T-helper 1 cell treated with Interleukin-12 subunit alpha and Interleukin-12 subunit beta and Interleukin-4 antibody, amounts not matched to agents 30 ng/mL and 1 ng/mL, for 36 hours (primary cell): ENCODE results near the gene CDK5RAP2. TPM values are rescaled to one million over a fixed set of nuclear protein-coding genes. Genes with fewer than 3 reads are reported as not detected.

Experiments used
- intact Hi-C: fragments of 100-400 bp; cut with micrococcal nuclease; formaldehyde crosslinking; loops from one replicate; pipeline ENCODE4 v1.15.1; 2024
- total RNA-seq: library from RNA; stranded (reverse); gene quantifications from 2 replicates; pipeline ENCODE4 v1.2.3, GENCODE V29; 2022

CDK5RAP2 gene
- total RNA-seq, 1 donor from 2014 or later, result 72.2 TPM

- intact Hi-C loops, result no loop called here
These were observed 193.4 kb downstream of the CDK5RAP2 start for GRCh38 chr9:120386390-120387131.

DNA sequence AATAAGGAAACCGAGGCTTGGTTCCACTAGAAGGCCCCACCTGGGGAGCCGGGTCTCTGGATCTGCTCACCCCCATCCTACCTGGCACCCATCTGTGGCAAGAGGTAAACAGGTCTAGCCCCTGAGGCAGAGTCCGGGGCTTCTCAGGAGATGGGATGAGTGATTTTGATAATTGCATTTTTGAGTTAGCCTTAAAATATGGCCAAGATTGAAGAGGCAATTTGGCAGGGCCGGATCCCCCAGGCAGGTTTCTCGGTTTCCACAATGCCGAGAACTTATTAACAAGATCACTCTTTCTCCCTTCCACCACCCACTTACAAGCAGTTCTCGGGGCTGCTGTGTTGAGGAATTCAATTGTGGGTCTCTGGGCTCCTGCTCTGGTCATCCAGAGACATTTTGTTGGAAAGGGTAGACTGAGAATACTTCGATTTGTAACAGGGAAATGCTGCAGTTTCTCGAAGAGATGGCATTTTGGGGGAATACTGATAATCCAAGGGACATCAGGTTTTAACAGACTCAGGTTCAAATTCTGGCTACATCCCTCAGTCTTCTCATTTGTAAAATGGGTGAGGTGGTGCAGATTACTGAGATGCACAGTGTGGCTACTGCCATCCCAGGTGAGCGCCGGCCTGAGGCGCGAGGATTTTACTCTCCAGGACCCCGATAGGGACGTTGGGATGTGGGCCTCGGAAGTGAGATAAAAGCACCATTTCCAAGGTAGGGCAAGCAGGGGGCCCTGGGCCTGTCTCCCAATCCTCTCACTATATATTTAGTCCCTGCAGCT, 194.2 kb downstream of the CDK5RAP2 start:
- intact Hi-C loops, result no loop called here

DNA sequence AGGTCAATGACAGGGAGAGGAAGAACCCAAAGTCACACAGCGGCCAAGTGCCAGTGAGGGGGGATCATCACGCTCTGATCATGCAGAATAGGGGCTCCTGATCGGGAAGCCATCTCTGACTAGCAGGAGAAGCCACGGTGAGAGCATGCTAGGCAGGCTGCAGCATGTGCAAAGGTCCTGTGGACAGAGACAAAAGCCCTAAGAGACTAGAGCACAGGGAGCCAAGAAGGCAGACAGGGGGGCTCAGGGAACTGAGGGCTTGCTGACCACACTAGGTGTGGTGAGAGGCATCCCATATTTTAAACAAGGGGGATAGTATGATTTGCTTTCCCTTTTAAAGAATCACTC, 195.1 kb downstream of the CDK5RAP2 start:
- intact Hi-C loops, result no loop called here

DNA sequence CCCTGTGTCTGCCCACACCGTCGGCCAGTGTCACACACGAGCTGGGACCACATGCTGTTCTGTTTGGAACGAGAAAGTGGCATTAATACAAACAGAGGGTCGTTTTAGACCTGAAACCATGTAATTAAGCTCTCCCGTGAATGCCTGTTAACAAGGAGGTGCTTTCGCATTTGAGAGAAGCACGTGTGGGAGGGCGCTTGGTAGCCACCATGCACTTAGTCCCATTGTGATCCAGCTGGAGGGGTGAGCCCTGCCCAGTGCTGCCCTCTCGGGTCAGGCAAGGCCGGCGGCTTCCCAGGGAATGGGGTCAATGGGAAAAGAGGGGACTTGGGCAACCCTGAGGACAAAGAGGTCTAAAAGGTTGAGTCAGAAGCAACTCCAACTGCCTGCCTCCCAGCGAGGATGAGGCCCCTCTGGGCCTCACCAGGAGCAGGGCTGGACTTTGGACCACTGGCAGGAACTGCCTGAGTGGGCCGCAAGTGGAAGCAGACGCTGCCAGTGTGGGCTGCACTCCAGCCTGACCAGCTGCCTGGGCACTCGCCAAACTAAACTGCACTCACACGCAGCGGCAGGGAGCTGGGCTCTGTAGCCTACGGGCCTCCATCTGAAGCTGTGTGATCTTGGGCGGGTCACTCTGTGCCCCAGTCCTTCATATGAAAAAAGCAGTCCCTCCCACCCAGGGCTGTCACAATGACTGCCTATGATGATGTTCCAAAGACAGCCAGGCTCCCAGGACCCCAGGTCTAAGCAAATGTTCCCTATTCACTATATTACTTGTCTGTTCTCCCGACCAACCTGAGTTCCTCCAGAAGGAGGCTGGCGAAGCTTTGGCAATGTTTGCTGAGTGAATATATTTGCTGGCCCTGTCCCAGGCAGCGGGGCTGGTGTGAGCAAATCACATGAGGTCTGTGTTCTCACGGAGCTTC, 195.7 kb downstream of the CDK5RAP2 start:
- intact Hi-C loops, result no loop called here

- intact Hi-C loops, result no loop called here
These were observed 196.4 kb downstream of the CDK5RAP2 start for GRCh38 chr9:120383611-120383998.

DNA sequence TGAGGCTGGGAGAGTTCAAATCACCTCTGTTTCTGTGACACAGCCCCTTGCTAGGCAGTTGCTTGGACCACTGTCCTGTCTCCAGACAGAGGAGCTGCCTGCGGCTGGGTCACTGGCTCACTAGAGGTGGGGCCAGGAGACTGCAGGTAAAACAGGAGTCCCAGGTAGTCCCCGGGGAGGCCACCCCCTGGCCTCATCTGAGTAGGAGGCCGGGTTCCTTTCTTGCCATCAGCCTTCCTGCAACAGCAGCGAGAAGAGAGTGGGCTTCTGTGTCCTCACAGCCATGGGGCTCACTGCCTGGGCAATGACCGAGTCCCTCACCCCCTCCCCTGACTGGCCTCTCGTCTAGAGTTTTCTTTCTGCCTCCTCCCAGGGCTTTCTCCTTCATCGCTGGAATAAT, 197.5 kb downstream of the CDK5RAP2 start:
- intact Hi-C loops, result no loop called here

GRCh38 chr9:120381839-120382238, 198.1 kb downstream of the CDK5RAP2 start:
- intact Hi-C loops, result no loop called here

DNA sequence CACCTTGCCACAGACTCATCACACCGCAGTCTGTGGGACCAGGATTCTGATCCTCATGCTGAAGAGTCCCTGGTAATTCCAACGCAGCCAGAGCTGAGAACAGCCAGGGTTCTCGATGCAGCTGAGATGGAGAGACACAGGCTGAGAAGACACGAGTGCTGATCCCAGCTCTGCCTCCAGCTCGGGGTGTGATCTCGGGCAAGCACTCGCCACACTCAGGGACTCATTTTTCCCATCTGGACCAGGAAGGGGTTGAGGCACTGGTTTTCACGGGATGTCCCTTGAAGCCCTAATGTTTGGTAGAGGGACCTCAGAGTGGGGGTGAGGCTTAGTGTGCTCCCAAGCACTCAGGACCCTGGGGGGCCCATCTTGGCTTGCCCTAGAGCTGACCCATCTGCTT, 200.4 kb downstream of the CDK5RAP2 start:
- intact Hi-C loops, result no loop called here

DNA sequence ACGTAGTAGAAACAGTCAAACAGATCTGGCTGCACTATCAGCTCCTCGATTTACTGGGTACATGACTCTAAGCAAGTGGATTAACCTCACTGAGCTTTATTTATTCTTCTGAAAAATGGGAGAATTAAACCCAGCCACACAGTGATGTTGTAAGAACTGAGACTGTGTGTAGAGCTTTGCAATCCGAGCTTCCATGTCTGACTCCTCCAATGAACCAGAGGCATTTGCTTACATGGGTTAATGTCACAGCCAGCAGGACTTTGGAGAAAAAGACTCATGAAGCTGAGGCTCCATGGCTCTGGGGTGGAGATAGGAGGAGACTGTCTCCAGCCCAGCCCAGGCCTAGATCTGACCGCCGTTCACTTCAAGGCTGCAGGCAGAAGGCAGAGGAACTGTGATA, 201.3 kb downstream of the CDK5RAP2 start:
- intact Hi-C loops, result no loop called here

DNA sequence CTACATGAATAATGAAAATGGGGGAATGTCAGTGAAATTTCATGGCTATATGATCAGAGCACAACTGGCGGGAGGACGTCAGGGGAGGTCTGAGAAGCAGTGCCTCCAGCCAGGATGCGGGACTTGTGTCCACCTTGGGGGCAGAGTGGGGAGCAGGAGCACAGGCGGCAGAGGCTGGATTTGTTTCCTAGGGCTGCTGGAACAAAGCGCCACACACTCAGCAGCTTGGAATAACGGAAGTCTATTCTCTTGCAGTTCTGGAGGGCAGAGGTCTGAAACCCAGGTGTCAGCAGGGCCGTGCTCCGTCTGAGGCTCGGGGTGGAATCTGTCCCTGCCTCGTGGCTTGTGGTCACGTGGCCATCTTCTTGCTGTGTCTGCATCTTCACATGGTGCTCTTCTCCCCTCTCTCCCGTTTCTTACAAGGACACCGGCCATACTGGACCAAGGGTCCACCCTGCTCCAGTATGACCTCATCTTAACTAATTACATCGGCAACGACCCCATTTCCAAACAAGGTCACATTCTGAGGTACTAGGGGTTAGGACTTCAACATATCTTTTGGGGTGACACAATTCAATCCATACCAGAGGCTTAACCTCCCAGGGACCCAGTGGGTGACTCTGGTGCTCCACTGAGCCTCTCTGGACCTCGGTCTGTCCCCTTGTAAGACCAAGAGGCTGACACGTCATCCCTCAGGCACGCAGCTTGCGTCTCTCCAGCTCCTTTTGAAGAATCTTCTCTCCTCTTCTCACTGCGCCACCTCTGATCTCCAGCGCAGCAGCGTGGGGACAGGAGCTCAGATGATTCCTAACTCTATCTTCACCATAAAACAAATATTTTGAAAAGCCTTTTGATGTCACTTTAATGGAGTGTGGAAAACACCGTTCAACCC, 202.5 kb downstream of the CDK5RAP2 start:
- intact Hi-C loops, result no loop called here

GRCh38 chr9:120376101-120376500, 203.9 kb downstream of the CDK5RAP2 start:
- intact Hi-C loops, result no loop called here

- intact Hi-C loops, result no loop called here
These were observed 204.7 kb downstream of the CDK5RAP2 start for GRCh38 chr9:120375316-120375715.

GRCh38 chr9:120374817-120375216, 205.2 kb downstream of the CDK5RAP2 start:
- intact Hi-C loops, result no loop called here

DNA sequence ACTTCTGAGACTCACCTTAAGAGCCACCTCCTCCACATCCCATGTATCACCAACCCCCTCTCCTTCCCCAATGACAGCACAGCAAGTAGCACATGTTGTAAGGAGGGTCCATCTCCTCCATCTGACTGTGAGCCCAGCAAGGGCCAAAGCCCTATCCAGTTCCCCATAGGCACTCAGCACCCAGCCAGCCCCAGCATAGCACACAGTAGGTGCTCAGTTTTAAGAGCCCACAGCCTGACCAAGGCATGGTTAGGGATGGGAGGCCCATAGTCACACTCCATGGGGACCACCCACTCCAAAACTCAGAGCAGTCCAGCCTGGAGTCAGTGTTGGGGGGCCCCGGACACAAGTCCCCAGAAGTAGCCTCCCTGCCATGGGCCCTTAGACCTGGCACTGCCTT, 205.7 kb downstream of the CDK5RAP2 start:
- intact Hi-C loops, result no loop called here

GRCh38 chr9:120372040-120372439, 207.9 kb downstream of the CDK5RAP2 start:
- intact Hi-C loops, result no loop called here

DNA sequence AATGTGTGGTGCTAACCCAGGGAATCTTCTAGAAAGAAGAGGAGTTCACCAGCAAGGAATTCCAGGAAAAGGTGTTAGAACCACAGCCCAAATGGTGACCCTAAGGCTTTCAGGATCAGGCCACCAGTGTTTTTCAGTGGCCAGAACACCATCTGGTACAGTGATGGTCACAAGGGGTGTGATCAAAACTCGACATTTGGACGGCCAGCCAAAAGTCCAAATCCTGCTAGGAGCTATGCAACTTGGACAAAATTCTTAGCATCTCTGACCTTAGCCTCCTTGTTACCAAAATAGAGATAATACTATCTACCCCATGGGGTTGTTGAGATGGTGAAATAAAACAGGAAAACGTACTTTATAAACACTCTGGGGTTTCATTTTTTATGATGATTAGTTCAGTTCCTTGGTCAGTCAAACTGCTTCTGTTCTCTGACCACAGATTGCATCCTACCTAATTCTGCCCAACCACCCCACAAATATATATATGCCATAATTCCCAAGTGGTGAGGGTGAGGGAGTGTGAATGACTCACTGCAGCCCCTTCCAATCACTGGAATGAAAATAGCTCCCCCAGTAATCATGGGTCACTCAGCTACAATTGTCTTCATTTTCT, 210.3 kb downstream of the CDK5RAP2 start:
- intact Hi-C loops, result no loop called here

DNA sequence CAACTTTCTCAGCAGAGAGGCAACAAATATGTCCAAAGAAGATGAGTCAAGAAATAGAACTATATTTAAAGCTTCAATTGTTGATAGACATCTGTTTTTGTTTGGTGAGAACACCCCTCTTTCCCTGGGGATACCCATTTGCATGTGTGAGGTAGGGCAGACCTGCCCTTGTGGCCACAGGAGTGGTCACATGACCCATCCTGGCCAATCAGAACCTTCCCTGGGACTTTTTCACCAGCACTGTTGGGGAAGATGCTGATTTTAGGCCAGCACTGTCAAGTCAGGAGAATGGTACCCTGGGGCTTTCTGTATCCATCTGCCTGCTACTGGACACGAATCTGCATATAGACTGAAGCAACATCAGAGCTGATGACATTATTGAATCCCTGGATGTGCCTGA, 211.2 kb downstream of the CDK5RAP2 start:
- intact Hi-C loops, result no loop called here

- intact Hi-C loops, result no loop called here
These were observed 213.3 kb downstream of the CDK5RAP2 start for GRCh38 chr9:120366644-120367019.

- intact Hi-C loops, result no loop called here
These were observed 214.6 kb downstream of the CDK5RAP2 start for GRCh38 chr9:120365386-120365785.

DNA sequence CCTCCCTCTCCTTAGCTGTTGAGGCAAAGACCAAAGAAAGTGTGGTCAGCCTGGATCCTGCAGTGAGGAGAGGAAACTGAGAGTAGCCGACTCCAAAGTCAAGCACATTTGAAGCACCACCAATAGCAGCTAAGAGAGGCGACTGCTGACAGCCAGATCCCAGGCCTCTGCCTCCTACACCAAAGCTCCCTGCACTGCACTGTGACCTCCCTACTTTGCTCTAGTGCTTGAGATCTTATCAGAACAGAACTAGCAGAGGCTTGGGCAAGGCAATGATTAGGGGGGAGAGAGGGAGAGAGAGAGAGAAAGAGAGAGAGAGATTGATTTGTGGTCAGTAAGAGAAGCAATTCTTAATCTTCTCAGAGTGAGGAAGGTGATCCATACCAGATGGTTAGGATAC, 216.3 kb downstream of the CDK5RAP2 start:
- intact Hi-C loops, result no loop called here
